Measurements from ENCODE around the gene PPARD.

The PPARD gene

DNA sequence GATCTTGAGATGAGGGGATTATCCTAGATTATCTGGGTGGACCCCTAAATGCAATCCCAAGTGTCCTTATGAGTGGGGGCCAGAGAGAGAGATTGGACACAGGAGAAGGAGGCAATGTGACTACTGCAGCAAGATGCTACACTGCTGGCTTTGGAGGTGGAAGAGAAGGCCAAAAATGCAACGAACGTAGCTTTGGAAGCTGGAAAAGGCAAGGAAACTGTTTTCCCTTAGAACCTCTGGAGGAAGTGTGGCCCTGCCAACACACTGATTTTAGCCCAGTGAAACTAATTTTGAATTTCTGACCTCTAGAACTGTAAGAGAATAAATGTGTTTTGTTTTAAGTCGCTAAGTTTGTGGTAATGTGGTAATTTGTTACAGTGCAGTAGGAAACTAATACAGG lies 15.7 kb downstream of the PPARD start:
- DNase-seq, result no peak

DNA sequence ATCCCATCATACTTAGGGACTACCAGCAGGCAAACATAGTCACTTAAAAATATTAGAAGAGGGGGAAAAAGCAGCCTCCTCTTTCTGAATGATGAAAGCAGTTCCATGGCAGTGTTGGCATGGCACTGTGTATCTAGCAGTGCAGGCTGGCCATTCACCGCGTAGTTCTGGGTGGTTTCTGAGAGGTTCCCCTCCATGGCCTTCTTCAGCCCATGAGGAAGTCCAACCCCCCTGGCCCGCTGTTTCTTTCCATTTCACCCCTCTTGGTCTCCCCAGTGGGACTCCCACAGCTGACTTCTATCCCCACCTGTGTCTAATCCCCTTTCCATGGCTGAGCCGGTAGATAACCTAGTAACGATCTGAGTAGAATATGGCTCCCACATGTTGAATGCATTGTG lies 17.0 kb downstream of the PPARD start:
- no peak for DNase-seq

GRCh38 chr6:35359744-35360348 lies 17.5 kb downstream of the PPARD start:
- DNase-seq, result peak; percentile 77

DNA sequence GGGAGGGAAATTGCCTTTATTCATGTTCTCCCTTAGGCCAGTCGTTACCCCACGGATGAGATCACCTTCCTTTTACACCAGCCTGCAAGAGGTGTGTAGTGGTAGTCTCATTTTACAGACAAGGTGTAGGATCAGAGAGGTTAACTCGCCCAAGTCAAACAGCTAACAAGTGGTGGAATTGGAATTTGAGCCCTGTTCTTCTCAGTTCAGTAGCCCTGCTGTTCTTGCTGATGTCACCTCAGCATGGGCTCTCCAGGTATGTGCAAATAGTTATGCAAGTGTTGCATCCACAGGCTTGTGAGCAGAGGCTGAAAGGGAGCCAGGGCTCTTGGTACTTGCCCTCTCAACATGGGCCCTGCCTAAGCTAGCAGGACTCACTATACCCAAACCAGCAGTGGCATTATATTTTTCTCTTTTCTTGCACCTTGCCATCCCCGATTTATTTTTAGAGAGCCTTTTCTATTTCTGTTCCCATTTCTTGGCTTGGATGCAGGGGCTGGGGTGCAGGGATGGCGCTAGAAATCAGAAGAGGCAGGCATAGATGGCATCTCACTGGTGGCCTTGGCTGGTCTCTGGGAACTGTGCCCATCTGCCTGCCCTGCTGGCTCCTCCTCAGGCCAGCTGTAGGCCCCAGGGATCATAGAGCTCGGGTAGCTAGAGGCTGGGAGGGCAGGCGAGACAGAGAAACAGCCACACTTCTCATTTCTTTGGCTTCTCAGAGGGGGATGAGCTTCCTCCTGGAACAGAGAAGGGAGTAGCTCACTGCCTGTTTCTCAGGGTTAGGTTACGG lies 18.2 kb downstream of the PPARD start:
- DNase-seq, result no peak

- no peak for DNase-seq
Measured at GRCh38 chr6:35362200-35362599, 19.8 kb downstream of the PPARD start.

DNA sequence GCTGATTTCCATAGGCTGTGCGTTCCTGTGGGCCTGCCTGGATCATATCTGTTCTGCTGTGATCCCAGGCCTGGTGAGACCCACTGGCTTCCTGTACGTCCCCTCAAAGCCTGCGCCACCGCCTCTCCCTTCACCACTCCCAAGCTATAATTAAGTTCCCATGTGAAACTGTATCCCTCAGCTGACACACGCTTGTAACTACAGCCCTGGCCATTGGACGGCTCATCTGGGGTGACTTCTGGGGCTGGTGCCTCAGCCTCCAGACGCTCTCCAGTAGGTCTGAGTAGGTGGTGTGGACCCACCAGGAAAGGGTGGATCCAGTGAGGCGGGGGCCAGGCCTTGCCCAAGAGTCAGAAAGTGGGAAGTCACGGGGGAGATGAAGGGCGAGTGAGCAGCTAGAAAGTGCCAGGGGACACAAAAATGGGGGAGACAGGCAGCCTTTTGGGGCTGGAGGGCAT lies 21.0 kb downstream of the PPARD start:
- DNase-seq, result peak; percentile 86

GRCh38 chr6:35365594-35366203 lies 23.3 kb downstream of the PPARD start:
- DNase-seq, result no peak

DNA sequence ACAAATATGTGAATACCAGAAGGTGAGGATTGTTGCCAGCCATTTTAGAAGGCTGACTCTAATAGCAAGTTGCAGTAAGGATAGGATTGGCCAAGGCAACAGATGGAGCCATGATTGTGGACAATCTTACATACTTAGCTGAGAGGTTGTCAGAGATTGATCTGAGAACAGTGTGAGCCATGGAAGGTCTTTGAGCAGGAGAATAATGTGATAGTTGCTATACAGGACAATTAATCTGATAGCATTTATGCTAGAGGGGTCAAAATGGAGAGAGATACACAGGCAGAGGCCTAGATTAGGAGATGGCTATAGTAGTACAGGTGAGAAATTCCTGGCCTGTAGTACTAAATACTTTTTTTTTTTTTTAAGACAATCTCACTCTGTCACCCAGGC lies 23.8 kb downstream of the PPARD start:
- no peak for DNase-seq

DNA sequence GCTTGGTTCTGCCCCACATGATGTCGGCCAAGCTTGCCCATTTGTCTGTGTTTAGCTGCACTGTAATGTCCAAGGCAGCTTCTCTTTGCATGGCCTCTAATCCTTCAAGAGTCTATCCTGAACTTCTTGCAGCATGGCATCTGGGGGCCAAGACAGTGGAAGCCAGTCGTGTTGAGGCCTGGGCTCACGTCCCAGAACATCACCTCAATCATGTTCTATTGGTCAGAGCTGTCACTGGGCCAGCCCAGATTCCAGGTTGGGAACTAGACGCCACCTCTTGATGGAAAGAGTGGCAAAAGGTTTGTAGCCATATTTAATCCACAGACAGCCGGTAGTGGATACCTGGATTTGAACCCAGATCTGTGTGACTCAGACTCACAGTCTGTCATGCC lies 25.3 kb downstream of the PPARD start:
- DNase-seq, result no peak

GRCh38 chr6:35368038-35368887 lies 25.9 kb downstream of the PPARD start:
- peak; percentile 93 for DNase-seq

- peak; percentile 98 for DNase-seq
Measured at GRCh38 chr6:35370124-35370741, 27.9 kb downstream of the PPARD start.

DNA sequence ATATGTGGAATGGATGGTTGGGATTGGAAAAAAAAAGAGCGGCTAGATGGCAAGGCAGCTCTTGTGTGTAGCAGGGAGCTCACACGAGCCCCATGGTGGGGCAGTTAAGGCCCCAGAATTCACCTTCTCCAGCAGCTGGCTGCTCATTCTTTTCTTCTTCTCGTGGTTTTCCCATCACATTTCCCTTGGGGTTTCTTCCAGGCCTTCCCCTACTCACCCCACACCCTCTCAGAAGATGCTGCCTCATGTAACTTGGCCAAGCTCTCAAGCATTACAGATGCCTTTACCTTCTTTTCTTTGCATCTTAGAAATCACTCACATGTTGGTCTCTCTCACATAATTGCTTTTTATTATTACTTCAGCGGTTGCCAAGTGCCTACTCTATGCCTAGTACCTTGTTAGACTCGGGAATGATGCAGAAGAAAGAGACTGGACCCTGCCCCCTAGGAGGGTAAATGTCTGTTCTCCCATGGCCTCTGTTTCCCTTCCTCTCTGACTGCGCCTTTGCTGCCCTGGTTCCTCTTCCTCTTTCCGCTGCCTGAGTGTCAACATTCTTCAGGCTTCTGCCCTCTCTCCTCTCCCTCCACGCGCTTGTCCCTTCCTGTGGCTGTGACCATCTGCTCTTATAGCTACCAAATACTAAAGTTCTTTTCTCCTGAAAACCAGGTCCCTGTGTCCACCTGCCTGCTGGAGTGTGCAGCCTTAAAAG lies 28.6 kb downstream of the PPARD start:
- DNase-seq, result peak; percentile 85

DNA sequence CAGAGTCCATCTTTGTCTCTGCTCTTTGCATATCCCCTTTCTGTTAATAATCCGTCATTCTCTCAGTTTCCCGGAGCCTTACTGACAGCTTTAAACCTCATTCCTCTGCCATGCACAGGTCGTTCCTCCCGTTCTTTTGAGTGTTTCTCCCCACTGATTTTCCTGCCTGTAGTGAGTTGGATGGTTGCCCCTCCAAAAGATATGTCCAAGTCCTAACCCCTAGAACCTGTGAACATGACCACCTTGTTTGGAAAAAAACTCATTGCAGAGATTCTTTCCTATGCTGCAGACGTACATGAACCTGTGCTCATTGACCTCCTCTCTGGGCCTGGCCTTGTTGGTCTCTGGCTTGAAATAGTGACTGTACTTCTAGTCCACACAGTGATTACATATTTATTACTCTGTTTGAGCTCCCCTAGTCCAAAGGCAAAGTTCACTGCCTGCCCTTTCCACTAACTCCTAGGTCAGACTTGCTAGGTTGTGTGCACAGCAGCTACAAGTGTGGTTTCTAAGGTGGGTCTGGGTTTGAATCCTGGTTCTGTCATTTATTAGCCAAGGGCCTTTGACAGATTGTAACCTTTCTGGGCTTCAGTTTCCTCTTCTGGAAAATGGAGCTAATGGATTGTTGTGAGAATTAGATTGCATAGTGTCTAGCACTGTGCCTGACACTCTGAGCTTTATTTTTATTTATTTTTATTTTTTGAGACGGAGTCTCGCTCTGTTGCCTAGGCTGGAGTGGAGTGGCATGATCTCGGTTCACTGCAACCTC lies 29.3 kb downstream of the PPARD start:
- no peak for DNase-seq

DNA sequence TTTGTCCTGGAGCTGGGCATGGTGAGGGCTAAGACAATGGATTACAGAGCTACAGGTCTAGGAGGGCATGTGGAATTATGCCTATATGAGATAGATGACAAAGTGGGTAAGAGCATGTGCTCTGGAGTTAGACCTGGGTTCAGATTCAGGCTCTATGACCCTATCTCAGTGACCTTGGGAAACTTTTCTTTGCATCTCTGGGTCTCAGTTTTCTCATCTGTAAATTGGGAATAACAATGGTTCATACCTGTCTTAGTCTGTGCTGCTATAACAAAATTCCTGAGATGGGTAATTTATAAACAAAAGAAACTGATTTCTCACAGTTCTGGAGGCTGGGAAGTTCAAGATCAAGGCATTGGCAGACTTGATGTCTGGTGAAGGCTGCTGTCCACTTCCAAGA lies 30.3 kb downstream of the PPARD start:
- no peak for DNase-seq

GRCh38 chr6:35376281-35376680 lies 33.9 kb downstream of the PPARD start:
- no peak for DNase-seq

DNA sequence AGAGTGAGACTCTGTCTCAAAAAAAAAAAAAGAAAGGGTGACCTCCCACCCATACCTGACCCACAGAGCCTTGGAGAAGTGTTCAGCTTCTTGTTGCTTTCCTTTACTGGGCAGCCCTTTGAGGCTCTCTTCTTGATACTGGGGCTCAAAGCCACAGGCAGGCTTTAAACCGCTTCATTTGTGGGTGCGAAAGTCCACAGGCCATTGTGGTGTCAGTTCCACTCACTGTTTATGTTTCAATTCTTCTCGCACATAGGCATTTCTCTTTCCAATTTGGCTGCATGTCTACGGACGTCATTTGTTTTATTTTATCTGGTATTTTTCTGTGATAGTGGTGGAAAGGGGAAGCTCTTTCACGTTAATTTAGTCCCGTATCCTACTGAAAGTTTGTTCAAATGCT lies 34.6 kb downstream of the PPARD start:
- DNase-seq, result no peak

DNA sequence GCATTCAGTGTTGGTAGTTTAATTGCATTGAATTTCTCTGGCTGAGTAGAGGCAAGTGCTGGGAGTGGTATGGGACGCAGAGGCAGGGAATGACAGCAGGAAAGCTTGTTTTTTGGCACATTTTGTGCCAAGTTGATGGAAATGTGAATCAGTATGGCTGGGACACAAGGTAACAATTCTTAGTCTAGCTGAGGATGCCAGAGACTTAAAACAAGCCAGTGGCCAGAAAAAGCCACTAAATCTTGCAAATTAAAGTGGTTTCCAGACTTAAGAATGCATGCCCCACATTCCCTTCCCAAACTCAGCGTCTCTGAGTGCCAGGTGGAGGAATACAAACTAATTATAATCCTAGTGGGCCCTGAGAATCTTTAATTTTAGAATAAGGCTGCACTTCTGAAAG lies 35.9 kb downstream of the PPARD start:
- no peak for DNase-seq

DNA sequence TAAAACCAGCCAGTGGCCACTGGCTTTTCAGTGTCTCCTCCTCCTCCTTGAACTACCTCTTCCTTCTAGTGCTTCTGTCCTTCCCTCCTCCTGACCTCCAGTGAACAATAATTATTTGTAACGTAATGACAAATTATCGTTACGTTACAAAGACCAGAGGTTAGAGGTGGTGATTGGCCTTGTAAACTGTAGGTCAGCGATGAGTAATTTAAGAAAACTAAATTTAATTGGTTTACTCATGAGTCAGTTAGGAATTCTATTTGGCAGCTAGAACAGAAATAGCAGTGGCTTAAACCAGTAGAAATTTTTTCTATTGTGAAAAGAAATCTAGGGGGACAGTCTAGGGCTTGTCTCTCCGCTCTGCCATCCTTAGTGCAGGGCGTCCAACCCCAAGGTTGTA lies 38.8 kb downstream of the PPARD start:
- peak; percentile 49 for DNase-seq

- no peak for DNase-seq
Measured at GRCh38 chr6:35382015-35382414, 39.7 kb downstream of the PPARD start.

- peak; percentile 66 for DNase-seq
Measured at GRCh38 chr6:35385457-35386202, 43.3 kb downstream of the PPARD start.

GRCh38 chr6:35386989-35387388 lies 44.6 kb downstream of the PPARD start:
- no peak for DNase-seq
